Activated CD8-positive, alpha-beta memory T cell treated with anti-CD3 and anti-CD28 coated beads for 48 hours (primary cell): Measurements from ENCODE around the gene EMILIN3.

Experiments used
- DNase-seq, 3 experiments: peaks; one replicate each; pipeline ENCODE4 v3.0.0-alpha.2; 2020; ENCODE audit warnings: low read depth in 2 of 3, low spot score in 2 of 3

EMILIN3 gene

DNA sequence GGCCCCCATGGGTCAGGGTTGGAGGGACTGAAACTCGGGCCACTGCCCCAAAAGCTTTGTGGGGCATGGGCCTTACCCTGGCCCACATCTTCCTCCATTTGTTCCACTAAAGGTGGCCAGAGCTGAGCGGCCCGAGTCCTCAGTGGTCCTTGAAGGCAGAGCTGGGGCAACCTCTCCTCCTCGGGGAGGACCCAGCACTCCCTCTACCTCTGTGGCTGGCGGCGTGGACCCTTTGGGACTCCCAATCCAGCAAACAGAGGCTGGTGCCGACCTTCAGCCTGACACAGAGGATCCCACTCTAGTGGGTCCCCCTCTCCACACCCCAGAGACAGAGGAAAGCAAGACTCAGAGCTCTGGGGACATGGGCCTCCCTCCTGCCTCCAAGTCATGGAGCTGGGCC is 16.7 kb downstream of the EMILIN3 start:
- no peak for DNase-seq

DNA sequence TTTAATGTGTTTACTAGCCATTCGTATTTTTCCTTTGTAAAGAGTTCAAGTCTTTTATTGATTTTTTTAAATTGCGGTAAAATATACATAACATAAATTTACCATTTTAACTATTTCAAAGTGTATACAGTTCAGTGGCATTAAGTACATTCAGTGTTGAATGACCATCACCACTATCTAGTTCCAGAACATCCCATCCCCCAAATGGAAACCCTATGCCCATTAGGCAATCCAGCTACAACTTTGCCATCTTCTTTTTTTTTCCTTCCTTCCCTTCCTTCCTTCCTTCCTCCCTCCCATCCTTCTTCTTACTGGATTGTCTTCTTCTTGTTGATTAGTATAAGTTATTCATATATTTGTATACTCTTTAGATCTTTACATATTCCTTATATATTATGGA is 17.4 kb downstream of the EMILIN3 start:
- no peak for DNase-seq

DNA sequence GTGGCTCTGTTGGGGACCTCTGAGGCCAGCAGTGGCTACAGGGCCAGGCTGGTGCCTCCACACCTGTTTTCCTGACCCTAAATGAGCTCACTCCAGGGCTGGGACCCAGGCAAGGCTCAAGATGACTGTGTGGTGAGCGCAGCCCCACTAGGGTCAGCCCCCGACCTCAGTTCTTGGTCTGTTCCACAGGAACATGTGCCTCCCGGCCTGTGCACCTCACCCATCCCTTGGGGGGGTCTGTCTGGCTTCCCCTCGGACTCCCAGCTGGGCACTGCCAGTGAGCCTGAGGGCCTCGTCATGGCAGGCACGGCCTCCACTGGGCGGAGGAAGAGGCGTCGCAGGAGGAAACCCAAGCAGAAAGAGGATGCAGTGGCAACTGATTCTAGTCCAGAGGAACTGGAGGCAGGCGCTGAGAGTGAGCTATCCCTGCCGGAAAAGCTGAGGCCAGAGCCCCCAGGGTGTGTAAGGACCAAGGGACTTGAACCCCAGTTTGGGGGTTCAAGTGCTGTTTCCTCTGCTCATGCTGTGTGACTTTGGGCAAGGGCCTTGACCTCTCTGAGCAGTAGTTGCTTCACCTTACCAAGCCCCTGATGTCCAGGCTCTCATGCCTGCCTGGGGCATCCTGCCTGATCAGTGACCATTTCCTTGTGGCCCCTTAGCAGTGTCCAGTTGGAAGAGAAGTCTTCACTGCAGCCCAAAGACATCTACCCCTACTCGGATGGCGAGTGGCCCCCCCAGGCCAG is 18.0 kb downstream of the EMILIN3 start:
- no peak for DNase-seq

DNA sequence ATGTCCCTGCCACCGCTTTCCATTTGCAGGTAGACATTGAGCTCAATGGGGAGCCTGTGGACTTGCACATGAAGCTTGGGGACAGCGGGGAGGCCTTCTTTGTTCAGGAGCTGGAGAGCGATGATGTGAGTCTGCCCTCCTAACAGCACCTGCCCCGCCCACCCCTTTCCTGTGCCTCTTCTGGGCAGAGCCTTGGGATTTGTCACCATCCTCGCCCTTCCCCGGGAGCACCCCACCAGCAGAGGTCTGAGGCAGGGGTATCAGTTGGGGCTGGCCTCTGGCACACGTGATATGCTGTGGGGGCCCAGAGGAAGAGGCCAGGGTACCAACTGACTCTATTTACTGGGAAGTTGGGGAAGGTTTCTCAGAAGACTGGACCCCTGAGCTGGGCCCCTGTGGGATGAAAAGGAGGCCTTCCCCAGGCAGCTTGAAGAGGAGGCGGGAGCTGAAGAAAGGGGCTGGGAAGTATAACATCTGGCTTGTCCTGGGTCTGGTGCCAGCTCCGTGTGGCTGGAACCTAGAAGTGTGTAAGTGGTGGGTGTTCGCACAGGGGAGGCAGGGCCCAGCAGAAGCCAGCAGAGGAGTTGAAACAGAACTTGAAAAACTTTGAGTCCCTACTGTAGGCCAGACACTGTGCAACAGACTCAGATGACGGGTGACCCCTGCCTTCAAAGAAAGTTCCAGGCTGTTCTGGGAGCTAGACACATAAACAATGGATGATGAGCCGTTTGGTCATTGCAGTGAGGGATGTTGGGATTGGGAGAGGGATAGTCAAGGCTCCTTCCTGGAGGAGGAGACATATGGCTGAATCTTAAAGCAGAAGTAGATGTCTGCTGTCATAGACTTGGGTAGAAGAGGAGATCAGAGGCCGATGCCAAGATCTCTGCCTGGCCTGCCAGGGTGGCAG is 18.8 kb downstream of the EMILIN3 start:
- no peak for DNase-seq

DNA sequence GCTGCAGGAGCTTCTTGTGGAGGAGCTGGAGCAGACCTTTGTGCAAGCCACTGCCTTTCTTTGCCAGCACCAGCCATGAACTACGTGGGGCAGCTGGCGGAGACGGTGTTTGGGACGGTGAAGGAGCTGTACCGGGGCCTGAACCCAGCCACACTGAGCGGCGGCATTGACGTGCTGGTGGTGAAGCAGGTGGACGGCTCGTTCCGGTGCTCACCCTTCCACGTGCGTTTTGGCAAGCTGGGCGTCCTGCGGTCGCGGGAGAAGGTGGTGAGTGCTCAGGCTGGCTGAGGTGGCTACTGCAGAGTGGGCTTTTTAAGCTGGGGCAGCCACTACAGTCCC is 20.9 kb downstream of the EMILIN3 start:
- DNase-seq: no peak

DNA sequence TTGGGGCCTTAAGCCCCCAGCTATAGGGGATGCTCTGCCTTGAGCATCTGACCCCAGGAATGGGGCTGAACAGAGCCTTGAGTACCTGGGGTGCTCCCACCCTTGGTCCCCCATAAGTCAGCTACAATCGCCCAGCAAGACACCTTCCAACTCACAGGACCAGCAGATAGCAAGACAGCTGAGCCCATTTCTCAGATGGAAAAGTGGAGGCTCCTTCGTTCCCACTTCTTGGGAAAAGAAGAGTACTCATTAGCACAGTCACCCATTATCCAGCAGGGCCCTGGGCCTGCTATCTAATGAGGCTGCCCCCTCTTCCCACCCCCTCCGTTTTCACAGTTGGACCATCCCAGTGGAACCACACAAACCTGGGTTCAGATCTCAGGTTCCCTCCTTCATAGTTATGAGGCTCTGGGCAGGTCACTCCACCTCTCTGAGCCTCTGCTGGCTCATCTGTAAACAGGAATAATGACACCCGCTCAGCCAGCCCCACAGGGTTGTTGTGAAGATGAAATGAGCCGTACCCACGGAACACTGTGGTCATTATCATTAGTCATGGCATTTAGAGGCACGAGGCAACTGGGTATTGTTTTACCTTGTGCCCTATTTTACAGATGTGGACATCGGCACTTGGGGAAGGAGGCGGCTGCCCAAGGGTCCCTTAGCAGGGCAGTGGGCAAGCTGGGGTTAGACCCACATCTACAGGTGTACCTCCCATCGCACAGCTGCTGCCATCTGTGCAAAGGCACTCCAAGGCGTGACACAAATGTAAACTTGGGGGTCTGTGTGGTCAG is 21.5 kb downstream of the EMILIN3 start:
- no peak for DNase-seq

DNA sequence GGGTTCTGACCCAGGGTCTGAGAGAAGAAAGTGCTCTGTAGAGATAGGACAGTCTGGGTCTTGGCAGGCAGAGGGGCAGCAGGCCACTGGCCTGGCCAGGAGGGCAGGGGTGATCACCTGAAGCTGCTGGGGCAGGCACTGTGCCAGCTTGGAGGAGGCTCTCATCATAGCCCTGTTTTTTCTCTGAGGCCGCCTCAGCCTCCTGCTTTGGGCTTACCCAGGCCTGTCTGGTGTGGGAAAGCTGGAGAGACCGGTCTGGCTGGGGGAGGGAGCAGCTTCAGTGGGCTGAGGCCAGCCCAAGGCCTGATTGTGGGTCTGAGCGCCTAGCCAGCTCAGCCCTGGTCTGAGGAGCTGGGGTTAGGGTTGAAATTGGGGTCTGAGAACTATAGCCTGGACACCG is 22.1 kb downstream of the EMILIN3 start:
- DNase-seq: no peak

DNA sequence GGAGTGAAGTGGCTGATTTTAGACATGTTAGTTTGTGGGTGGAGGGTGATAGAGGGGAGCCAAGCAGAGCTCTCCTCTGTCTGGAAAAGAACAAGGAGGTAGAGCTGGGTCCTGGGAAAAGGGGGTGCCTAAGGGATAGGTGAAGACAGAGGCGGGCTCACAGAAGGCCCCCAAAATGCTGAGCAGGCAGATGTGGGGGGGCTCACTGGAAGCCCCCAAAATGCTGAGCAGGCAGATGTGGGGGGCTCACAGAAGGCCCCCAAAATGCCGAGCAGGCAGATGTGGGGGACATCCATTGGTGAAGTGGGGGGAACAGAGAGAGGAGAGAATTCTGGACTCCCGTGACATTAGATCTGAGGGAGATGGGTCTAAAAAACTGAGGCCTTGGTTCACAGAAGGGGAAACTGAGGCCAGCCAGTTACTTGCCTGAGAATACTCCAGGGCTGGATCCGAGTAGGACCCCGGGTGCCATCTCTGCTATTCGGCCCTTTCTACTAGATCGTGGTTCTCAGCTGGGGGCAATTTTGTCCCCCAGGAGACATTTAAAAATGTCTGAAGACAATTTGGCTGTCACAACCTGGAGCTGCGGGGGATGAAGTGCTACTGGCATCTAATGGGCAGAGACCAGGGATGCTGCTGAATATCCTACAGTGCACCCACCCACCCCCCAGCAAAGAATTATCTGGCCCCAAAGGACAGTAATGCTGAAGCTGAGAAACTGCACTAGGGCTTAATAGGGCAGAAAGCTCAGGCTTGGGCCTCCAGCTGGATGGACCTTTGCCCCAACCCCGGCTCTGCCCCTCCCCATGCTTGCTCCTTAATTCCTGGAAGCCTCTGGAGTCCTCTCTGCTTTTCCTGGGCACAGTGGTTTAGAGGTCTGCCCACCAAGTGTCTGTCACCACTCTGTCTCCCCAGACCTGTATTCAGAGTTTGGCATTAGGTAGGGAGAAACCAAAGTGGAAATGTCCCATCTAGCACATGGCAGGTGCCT is 23.8 kb downstream of the EMILIN3 start:
- DNase-seq: no peak

DNA sequence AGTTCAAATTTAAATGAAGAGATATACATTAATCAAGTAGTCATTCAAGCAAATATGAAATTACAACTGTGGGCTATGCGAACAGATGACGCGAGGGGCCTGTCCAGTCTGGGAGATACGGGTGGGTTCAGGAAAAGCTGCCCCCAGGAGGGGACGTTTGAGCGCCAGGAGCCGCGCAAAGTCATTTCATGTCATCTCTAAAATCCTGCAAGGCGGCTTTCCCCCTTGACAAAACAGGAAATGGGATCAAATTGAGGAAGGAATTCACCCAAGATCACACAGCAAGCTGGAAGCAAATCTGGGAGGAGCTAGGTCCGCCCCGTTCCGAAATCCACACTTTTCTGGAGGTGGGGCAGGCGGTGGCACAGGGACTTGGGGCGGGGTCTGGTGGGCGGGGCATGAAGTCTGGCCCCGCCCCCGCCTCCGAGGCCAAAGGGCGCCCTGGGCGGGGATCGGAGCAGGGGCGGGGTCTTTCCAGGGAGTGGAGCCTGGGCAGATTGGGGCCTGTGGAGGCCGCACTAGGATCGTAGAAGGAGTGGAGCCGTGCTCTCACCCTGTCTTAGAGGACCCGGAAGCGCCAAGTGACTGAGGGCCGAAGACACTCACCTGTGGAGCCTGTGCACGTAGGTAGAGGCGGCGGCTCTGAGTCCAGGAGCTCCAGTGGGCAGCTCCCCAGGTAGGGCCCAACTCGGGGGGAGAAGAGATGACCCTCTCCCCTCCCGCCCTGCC is 26.1 kb downstream of the EMILIN3 start, which contains the start of gene LPIN3:
Gene LPIN3 (plus strand): TSS at position 495 of the 729 bp plus-strand sequence. CDS start 4,983 bp downstream, outside the sequence.
- DNase-seq: peak in 2 of 3 experiments; percentile 30 to 37

DNA sequence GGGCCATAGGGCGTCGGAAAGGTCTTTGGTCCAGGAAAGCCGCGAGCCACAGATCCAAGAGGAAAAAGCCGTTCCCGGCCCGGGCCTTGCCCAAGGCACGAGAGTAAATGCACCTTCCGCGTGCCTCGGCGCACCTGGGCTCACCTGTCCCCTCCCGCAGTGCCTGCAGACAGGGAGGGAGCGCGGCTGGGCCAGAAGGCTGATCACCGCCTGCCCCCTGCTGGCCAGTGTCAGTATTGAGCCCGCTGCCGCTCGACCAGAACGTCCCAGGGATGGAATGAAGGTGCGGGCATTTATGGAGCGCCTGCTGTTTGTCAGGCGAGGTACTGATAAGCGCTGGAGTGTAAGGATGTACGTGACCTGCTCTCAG is 26.7 kb downstream of the EMILIN3 start:
- DNase-seq: peak; percentile 54 to 91 (median 90)

DNA sequence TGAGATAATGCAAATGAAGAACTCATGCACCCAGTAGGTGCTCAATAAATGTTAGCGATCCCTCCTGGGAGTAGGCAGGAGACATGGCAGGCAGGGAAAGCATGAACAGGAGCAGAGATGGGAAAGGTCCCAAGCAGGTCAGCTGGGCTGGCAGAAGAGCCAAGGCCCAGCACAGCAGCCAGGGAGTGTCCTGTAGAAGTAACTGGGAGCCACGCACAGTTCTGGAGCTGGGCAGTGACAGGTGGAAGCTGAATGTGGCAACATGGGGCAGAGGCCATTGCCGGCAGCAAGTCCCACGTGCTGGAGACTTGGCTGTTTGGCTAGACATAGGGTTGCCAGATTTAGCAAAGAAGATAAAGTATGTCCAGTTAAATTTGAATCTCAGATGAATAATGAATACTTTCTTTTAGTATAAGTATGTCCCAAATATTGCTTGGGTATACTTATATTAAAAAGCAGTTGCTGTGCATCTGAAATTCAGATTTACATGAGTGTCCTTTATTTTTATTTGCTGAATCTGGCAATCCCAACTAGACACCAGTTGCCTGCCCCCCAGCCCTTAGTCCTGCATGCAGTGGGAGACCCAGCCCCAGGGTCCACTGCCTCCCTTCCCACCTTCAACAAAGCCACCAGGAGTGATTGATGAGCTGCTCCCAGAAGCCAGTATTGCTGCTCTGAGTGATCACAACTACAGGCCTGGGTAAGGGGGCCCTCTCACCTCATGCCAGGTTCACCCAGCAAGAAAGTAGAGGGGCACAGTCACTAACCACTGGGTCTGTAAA is 29.7 kb downstream of the EMILIN3 start:
- no peak for DNase-seq

DNA sequence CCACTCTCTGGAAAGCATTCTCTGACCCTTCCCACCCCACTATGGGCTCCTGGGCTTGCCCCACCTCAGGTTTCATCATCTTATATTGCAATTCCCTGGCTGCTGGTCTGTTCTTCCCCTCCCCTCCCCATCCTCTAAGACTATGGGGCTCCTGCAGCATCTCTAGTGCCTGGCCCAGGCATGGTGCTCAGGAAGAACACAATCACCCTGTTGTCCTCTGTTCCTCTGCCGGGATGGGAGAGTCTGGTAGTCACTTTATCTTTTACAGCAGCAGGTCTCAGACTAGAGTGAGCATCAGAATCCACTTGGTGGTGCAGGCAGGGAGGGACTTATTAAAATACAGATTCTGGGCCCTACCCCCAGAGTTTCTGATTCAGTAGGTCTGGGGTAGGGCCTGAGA is 31.0 kb downstream of the EMILIN3 start:
- no peak for DNase-seq

DNA sequence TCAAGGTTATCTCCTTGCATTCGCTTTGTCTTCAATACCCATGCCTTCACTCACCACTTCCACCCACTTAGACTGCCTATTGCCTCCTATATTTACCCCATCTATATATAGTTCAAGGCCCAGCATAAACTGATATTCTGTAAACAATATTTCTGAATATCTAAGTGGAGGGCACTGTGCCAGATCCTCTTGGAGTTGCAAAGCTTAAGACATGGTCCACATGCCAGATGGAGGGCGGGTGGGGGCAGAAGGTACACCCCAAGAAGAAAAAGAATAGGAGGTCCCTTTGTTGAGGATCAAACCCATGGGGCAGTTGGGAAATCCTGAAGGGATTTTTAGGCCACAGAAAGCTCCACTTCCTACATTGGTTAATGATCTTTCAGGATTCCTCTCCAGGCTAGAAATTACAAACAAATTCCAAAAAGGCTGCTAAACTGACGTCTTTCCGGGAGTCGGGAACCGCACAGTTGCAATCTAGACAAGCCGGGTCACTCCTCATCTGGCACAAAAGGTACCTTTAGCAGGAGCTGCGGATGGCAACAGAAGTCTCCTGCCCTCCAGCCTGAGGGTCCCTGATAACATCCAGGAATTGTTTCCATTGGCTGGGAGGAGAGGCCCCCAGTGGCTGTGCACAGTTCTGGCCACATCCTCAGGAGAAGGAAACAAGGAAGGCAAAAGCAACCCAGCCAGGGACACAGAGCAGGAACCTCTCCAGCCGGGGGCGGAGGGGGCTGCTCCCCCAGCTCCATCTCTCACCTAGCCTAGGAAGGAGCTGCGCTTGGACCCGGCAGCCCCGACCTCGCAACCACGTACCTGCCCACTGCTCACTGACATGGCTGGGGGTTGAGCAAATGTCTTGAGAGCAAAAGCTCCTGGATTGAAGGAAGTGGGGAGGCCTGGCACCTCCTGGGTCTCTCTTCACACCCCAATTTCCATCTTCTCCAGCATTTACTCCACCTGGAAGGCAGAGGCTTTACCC is 31.9 kb downstream of the EMILIN3 start:
- DNase-seq: no peak

DNA sequence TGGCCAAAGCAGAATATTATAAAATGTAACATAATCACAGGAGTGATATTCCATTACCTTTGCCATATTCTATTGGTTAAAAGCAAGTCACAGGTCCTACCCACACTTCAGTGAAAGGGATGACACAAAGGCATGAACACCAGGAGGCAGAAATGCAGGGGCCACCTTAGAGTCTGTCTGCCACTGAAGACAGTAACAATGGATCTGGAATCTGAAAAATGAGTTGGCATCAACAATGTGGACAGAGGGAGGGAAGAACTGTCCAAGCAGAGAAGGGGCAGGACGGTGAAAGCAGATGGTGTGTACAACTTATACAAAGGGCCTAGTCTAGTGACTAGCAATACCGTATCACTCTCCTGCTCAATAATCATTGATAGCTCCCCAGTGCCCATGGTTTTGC is 32.6 kb downstream of the EMILIN3 start:
- no peak for DNase-seq

DNA sequence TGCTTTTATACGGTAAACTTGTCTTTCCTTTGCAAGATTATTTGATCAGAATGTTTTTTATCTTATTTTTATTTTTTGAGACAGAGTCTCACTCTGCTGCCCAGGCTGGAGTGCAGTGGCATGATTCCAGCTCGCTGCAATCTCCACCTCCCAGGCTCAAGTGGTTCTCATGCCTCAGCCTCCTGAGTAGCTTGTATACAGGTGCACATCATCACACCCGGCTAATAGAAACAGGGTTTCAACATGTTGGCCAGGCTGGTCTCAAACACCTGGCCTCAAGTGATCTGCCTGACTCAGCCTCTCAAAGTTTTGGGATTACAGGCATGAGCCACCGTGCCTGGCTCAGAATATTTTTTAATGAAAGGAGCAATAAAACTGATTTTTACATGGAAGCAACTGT is 34.9 kb downstream of the EMILIN3 start:
- no peak for DNase-seq

DNA sequence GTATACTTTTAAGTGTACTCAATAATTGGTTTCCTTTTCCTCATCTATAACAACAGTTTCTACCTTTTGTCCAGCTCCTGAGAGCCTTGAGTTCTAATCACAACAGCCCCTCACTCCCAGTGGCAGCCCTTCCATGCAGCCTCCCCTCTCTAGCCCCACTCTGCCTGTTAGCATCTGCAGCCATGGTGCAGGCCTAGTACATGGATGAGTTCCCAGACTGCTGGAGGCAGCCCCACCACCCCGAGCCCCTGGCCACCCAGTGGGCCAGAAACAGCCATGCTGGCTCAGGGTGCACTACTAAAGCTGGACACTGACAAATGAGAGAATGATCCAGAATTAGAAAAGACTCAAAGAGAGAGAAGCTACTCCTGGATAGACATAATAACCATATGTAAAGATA is 35.7 kb downstream of the EMILIN3 start:
- no peak for DNase-seq

DNA sequence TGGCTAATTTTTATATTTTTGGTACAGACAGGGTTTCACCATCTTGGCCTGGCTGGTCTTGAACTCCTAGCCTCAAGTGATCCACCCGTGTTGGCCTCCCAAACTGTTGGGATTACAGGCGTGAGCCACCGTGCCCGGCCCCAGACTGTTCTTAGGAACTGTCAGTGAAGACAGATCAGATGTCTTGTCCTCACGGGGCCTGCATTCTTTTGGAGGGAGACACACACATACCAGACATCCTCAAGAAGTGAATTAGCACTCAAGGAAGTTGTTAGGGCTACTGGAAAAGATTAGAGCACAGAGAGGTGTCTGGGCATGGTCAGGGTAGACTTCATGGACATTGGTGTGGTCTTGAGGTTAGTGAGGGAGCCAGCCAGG is 36.3 kb downstream of the EMILIN3 start:
- no peak for DNase-seq
